K562 (cell line): ENCODE data around the gene SVEP1.
"Not testable (repeated sequence)": the region's sequence is repeated elsewhere in the genome, so short reads cannot be mapped to it uniquely, and the experiment has no call there.

ENCODE experiments used
- ATF1 ChIP-seq, 2 experiments: fragments of 450-650 bp in 1 of 2; IDR thresholded peaks; 2 replicates each; pipeline ENCODE4 v1.6.1; 2016; ENCODE audit warnings: missing compliant biosample characterization in 1 of 2, missing genetic modification characterization in 1 of 2
- ATF3 ChIP-seq, 2 experiments: fragments of 450-650 bp in 1 of 2; sonication (generic) in 1 of 2; formaldehyde crosslinking in 1 of 2; IDR thresholded peaks in 1 of 2; conservative IDR thresholded peaks in 1 of 2; 2 replicates each; pipeline versions ENCODE4 v1.6.1 to v1.8.1; 2016 to 2023; ENCODE audit warnings: mild to moderate bottlenecking in 2 of 2, moderate library complexity in 2 of 2, inconsistent platforms in 1 of 2, missing genetic modification reagents in 1 of 2
- ATF7 ChIP-seq: fragments of 450-650 bp; IDR thresholded peaks from 2 replicates; pipeline ENCODE4 v1.7.1; 2014; ENCODE audit warnings: mild to moderate bottlenecking, moderate library complexity
- CHD2 ChIP-seq: IDR thresholded peaks from 2 replicates; pipeline ENCODE4 v1.6.1; 2011; ENCODE audit warnings: low read depth, low read length
- CTCF ChIP-seq, 3 experiments: IDR thresholded peaks in 2 of 3; conservative IDR thresholded peaks in 1 of 3; 2 replicates each; pipeline ENCODE4 v1.5.1; 2011 to 2012; ENCODE audit warnings: low read length in 3 of 3, mild to moderate bottlenecking in 3 of 3, control low read depth in 2 of 3, improper control_type of control experiment in 1 of 3, inconsistent platforms in 1 of 3, low read depth in 1 of 3, mixed read lengths in 1 of 3, moderate library complexity in 1 of 3; ENCODE audit not compliant: insufficient read depth in 2 of 3
- DPF2 ChIP-seq: fragments of 450-650 bp; IDR thresholded peaks from 2 replicates; pipeline ENCODE4 v1.6.1; 2016
- EP300 ChIP-seq: IDR thresholded peaks from 2 replicates; pipeline ENCODE4 v1.6.1; 2012; ENCODE audit warnings: low read length, improper control_type of control experiment
- EZH2 ChIP-seq: IDR thresholded peaks from 2 replicates; pipeline ENCODE4 v1.6.1; 2012; ENCODE audit warnings: low read depth, mild to moderate bottlenecking, inconsistent platforms, low read length, borderline replicate concordance
- FOXK1 ChIP-seq: sonication (generic); formaldehyde crosslinking; IDR thresholded peaks from 2 replicates; pipeline ENCODE4 v1.8.0; 2022; ENCODE audit warnings: missing genetic modification reagents, mild to moderate bottlenecking, borderline replicate concordance
- PATZ1 ChIP-seq: fragments of 250-450 bp; sonication (Bioruptor Pico); IDR thresholded peaks from 2 replicates; pipeline ENCODE4 v1.5.0; 2020; ENCODE audit warnings: mild to moderate bottlenecking, borderline replicate concordance
- SMARCA5 ChIP-seq: fragments of 450-650 bp; IDR thresholded peaks from 2 replicates; pipeline ENCODE4 v1.6.1; 2016
- SRSF9 ChIP-seq: fragments of 200-400 bp; formaldehyde crosslinking; IDR thresholded peaks from 2 replicates; pipeline ENCODE4 v1.6.1; 2017; ENCODE audit warnings: low read depth, low read length, borderline replicate concordance
- TCF7L2 ChIP-seq: fragments of 150-350 bp; IDR thresholded peaks from 2 replicates; pipeline ENCODE4 v1.6.1; 2016; ENCODE audit warnings: low read depth, mild to moderate bottlenecking, low read length, moderate library complexity
- ZBTB2 ChIP-seq: fragments of 450-650 bp; IDR thresholded peaks from 2 replicates; pipeline ENCODE4 v1.6.1; 2016; ENCODE audit warnings: antibody characterized with exemption

GRCh38 chr9:110534162-110534561 is 45.4 kb downstream of the SVEP1 start:
- not testable (repeated sequence) for TF ChIP-seq SMARCA5; DPF2; PATZ1 (CRISPR knock-in tag); CTCF (IDR thresholded peaks at IDR 0.05 in 2 of 3, conservative IDR thresholded peaks at IDR 0.05 in 1 of 3; ENCODE audit: insufficient read depth in 2 of 3, low read depth in 1 of 3, low read length in 3 of 3); ATF3 (IDR thresholded peaks at IDR 0.05); ATF3 (CRISPR knock-in tag; conservative IDR thresholded peaks at IDR 0.05); EP300; SRSF9; TCF7L2; EZH2; ATF1 (CRISPR knock-in tag; IDR thresholded peaks at IDR 0.05); ATF1 (tag; IDR thresholded peaks at IDR 0.05); ZBTB2; CHD2; ATF7; FOXK1 (CRISPR knock-in tag)
